Fibroblast of the aortic adventitia (primary cell): ENCODE data around the gene DIP2B. TPM values are rescaled to one million over a fixed set of nuclear protein-coding genes. Genes with fewer than 3 reads are reported as not detected.

Source experiments
- DNase-seq: peaks from one replicate; pipeline ENCODE4 v3.0.0-alpha.2; 2010; ENCODE audit warnings: low read depth
- H3K4me3 ChIP-seq: 2 replicates; pipeline ENCODE4 v1.5.1; 2011; ENCODE audit warnings: low read depth, mild to moderate bottlenecking, control low read depth, low read length, moderate library complexity
- total RNA-seq: library from RNA; depleted of rRNA; stranded (reverse); fragments of >200 nt; gene quantifications from 2 replicates; pipeline ENCODE4 v1.2.3, GENCODE V29; 2012; ENCODE audit warnings: low replicate concordance
- TF ChIP-seq, protein P1 (sequence below): IDR thresholded peaks from 2 replicates; pipeline ENCODE4 v1.5.1; 2011; ENCODE audit warnings: mild to moderate bottlenecking, low read length, control low read depth, inconsistent platforms; ENCODE audit not compliant: insufficient read depth

Gene DIP2B
- total RNA-seq, 1 donor, result 26.7 TPM

GRCh38 chr12:50640321-50640939 lies 135.6 kb downstream of the DIP2B start:
- H3K4me3 ChIP-seq, result no peak overlapping the region
- no peak for DNase-seq
- TF ChIP-seq, protein P1, sequence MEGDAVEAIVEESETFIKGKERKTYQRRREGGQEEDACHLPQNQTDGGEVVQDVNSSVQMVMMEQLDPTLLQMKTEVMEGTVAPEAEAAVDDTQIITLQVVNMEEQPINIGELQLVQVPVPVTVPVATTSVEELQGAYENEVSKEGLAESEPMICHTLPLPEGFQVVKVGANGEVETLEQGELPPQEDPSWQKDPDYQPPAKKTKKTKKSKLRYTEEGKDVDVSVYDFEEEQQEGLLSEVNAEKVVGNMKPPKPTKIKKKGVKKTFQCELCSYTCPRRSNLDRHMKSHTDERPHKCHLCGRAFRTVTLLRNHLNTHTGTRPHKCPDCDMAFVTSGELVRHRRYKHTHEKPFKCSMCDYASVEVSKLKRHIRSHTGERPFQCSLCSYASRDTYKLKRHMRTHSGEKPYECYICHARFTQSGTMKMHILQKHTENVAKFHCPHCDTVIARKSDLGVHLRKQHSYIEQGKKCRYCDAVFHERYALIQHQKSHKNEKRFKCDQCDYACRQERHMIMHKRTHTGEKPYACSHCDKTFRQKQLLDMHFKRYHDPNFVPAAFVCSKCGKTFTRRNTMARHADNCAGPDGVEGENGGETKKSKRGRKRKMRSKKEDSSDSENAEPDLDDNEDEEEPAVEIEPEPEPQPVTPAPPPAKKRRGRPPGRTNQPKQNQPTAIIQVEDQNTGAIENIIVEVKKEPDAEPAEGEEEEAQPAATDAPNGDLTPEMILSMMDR, result no peak

DNA sequence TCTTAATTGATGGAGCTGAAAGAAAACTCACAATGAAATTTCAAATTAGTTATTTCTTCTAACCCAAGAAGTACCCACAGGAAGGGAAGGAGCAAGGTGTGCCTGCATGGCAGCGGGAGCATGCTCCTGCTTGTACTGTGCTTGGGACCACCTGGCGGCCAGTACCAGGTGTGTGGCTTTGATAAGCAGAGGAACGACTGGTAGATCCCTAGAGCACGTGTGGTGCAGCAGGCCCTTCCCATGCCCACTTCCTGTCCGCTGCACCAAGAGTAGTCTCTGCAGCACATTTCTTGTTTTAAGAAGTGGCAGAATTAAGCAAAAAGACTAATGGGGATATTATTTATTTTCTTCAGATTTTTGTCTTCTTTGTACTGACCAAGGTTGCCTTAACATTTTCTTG lies 136.8 kb downstream of the DIP2B start:
- TF ChIP-seq, protein P1, result no peak
- H3K4me3 ChIP-seq, result no peak overlapping the region
- DNase-seq, result no peak

- TF ChIP-seq, protein P1, result no peak
- no peak overlapping the region for H3K4me3 ChIP-seq
- peak; percentile 74 for DNase-seq
These were observed 137.3 kb downstream of the DIP2B start for GRCh38 chr12:50642035-50642451.

- no peak overlapping the region for H3K4me3 ChIP-seq
- no peak for DNase-seq
- TF ChIP-seq, protein P1, result no peak
These were observed 138.0 kb downstream of the DIP2B start for GRCh38 chr12:50642761-50643160.

GRCh38 chr12:50647031-50647430 lies 142.2 kb downstream of the DIP2B start:
- TF ChIP-seq, protein P1, result no peak
- no peak overlapping the region for H3K4me3 ChIP-seq
- DNase-seq, result no peak

DNA sequence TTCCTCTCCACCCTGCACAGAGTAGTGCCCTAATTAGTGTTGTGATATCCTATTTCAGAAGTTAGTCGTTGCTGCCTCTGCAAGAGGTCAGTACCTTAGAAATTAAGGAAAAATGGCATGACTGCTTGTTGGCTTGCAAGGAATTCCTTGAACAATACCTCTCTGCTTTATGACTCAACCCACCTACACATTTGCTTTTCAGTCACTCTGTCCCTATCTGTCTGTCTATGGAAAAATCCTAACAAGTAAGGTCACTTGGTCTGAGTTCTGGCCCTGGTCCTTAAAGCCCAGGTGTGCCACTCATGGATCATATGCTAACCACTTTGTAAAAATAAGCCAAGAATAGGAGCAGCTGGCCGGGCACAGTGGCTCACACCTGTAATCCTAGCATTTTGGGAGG lies 142.7 kb downstream of the DIP2B start:
- H3K4me3 ChIP-seq, result no peak overlapping the region
- DNase-seq, result peak; percentile 16
- TF ChIP-seq, protein P1, result no peak

GRCh38 chr12:50650285-50650684 lies 145.5 kb downstream of the DIP2B start:
- TF ChIP-seq, protein P1, result no peak
- no peak overlapping the region for H3K4me3 ChIP-seq

More at GRCh38 chr12:50650285-50650684, 145.5 kb downstream of the DIP2B start:
- no peak for DNase-seq
